GM21576 (cell line): ENCODE data around the gene PRKCE.

Experiments
- ATAC-seq: cut with Tn5 transposase; IDR thresholded peaks from one replicate; pipeline ENCODE4 v1.9.1; 2021; ENCODE audit warnings: mild to moderate bottlenecking, moderate library complexity; ENCODE audit not compliant: unreplicated experiment

PRKCE gene

GRCh38 chr2:45830322-45830721 lies 178.8 kb downstream of the PRKCE start:
- ATAC-seq: no peak

DNA sequence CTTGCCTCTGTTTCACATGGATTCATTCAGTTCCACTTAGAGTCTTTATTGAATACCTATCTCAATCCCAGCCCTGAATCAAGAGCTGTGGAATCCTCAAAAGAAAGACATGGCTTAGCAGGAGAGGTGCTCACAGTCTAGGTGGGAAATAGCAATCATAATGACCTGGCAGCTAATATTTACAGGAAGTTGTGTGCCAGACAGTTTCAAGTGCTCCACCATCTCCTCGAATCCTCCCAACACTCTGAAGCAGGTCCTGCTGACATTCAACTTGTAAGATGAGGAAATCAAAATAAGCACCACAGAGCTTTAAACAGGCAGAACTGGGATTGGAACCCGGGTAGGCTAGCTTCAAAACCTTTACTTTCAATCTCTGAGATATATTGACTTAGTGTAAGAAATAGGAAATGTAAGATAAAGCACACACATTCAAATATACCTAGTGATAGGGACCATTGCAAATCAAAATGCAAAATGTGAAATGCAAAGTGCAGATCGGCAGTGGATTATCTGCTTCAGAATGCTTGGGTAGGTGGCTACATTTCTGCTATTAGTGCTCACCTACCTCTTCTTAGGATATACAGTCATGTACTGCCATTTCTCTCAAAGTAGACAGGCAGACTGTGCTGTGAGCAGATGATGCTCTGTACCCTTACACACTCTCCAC lies 182.0 kb downstream of the PRKCE start:
- peak; percentile 28 for ATAC-seq

GRCh38 chr2:45833968-45834344 lies 182.5 kb downstream of the PRKCE start:
- ATAC-seq: peak; percentile 84

- no peak for ATAC-seq
Observed at GRCh38 chr2:45834372-45834771, 182.9 kb downstream of the PRKCE start.

DNA sequence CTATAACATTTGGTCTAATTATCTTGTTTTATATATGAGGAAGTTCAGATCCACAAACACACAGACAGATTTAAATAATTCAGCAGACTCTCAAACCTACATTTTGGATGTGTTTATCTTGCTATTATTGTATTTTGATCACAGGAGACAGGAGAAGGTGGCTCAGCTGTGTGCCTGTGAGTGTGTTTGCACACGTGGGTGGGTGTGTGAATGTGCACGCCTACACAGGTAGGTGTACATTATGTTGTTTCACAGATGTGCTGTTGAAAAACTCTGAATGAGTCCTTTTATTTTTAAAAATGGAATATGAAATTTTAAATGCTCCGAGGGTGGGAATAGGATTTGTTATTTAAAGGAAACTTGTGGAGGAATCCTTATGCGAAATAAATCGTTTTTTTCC lies 183.4 kb downstream of the PRKCE start:
- no peak for ATAC-seq

- ATAC-seq: peak; percentile 19
Observed at GRCh38 chr2:45836316-45836715, 184.8 kb downstream of the PRKCE start.

GRCh38 chr2:45836740-45837139 lies 185.3 kb downstream of the PRKCE start:
- peak; percentile 26 for ATAC-seq

GRCh38 chr2:45837812-45838341 lies 186.4 kb downstream of the PRKCE start:
- no peak for ATAC-seq

DNA sequence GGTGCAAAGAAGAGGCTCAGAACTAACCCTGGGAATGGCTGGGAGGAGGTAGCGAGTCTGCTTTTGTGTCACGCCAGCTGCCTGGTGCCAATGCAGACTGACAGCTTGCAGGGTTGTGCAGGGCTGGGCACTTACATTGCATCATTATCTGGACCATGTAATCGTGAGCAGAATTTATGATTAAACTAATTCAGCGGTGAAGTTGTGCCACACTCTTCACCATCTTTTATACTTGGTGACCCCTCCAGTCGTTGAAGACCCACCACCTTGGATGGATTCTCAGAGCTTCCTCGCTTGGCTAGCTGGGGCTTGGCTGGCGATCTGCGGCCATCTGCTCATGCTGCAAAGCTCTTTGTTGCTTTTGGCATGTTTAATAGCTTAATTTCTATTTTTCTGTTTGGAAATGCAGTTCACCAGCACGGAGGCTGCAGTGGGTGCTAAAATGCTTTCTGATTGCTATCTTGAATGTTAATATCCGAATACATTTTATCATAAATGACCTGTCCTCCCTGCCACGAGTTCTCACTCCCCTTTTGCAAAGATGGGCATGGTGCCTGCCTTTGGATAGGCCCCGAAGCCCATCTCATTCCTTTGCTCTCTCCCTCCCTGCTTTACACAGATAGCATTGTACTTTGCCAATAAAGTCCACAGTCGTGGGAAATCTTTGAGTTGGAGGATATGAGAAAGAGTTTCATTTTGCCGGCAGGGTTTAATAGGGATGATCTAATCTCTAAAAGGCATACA lies 188.2 kb downstream of the PRKCE start:
- ATAC-seq: no peak

GRCh38 chr2:45840481-45840880 lies 189.0 kb downstream of the PRKCE start:
- ATAC-seq: no peak

DNA sequence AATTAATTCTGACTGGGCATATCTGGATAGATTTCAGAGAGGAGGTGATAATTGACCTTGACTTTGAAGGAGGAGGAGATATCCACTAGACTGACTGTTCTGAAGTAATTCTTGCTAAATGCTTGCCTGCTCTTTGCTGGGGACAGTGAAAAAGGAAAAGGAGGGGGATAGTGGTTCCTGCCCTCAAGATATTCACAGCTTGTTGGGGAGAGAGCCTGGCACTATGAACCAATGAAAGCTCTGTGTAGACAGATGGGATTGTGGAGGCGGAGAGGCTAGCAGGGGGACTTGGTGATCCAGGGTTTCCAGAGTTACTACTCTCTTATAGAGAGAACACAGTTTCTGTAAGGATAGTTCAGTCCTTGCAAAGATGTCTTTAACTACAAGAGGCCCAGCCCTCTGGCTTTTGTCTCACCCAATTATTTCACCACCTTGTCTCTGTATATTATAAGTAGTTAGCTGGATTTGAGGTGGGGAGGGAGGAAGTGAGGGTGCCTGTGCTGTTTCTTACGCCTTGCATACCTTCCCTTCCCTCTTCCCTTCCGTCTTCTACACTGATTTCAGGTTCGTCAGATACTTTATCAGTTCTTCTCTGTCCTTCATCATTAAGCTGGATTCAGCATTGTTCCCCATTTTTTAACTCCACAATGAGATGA lies 190.4 kb downstream of the PRKCE start:
- ATAC-seq: no peak

GRCh38 chr2:45843136-45843535 lies 191.7 kb downstream of the PRKCE start:
- ATAC-seq: peak; percentile 54

DNA sequence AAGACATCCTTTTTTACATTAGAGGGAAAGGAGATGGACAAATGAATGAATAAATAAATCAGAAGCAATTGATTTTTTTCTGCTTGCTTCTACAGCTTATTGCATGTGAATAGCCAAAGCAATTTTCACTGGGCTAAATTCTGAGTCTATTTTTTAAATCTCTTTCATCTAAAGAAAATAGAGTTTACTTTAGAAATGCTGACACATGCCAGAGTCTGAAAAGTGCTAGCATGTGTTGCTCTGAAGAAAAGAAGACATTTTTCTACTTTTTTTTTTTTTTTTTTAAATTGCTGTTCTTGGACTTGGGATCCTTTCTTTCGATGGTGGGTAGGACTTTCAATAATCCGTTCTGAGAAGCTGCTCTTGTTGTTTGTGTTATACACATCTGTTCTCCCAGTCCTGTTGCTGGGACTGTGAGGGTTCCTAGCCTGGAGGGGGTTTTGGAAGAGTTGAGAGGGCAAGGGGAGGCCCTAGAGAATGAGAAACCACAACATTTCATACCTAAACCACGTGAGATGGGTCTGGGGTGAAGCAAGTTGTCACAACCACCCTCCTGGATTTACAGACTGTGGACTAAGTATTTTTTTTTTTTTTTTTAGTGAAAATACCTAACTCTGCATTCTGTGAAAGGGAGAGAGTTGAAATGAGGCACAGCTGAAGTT lies 193.5 kb downstream of the PRKCE start:
- ATAC-seq: no peak

DNA sequence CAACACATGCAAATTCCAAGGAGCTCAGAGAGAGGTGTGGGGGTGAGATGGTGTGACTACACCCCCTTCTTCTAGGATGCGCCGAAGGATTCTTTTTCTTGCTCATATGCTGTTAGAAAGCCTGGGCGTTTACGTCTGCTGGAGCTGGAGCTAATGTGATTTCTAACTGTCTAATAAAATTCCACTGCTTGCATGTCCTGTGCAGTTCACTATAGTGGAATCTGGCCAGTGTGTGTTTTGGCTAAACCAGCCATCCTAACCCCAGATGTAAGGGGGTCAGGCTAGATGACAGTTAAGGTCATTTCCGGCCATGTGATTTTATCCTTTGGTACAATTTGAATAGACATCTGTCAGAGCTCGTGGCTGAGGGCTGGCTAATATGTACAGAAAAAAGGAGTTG lies 194.1 kb downstream of the PRKCE start:
- ATAC-seq: no peak

GRCh38 chr2:45849491-45850283 lies 198.2 kb downstream of the PRKCE start:
- ATAC-seq: no peak

- no peak for ATAC-seq
Observed at GRCh38 chr2:45850558-45850957, 199.1 kb downstream of the PRKCE start.

DNA sequence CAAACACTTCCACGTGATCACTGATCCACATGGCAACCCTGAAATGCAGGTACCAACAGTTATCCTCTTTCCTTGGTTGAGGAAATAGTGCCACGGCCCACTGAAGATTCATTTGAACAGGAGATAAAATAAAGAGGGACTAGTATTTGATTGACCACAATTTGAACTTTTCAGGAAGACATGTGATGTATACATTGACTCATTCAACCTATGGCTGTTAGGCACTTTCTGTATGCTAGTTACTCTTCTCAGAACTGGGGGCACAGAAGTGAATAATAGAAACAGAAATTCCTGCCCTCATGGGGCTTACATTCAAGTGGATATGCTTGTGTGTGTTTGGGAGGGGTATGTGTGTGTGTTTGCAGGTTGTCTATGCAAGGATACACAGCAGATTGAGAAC lies 199.6 kb downstream of the PRKCE start:
- ATAC-seq: no peak

GRCh38 chr2:45851576-45852304 lies 200.3 kb downstream of the PRKCE start:
- ATAC-seq: no peak

- peak; percentile 85 for ATAC-seq
Observed at GRCh38 chr2:45852450-45853150, 201.1 kb downstream of the PRKCE start.
